Liver (tissue), 9 donors: ENCODE data around the gene LRRC71. TPM values are rescaled to one million over a fixed set of nuclear protein-coding genes. Genes with fewer than 3 reads are reported as not detected.

ENCODE experiments used
- DNase-seq: peaks from one replicate; pipeline ENCODE4 v3.0.0-alpha.2; 2017; ENCODE audit warnings: low spot score
- H3K27ac ChIP-seq, 2 donors: one replicate each; pipeline ENCODE4 v1.7.0; 2013; ENCODE audit warnings: inconsistent platforms in 2 of 2, low read length in 2 of 2, control low read depth in 1 of 2, low read depth in 1 of 2, mild to moderate bottlenecking in 1 of 2
- H3K27me3 ChIP-seq, 4 donors: one replicate each; pipeline versions ENCODE4 v1.6.1 to v1.7.0; 2013; ENCODE audit warnings: low read length in 3 of 4, inconsistent platforms in 1 of 4, mild to moderate bottlenecking in 1 of 4, moderate library complexity in 1 of 4; ENCODE audit not compliant: control insufficient read depth in 4 of 4, insufficient read depth in 4 of 4
- H3K36me3 ChIP-seq, 4 donors: one replicate each; pipeline versions ENCODE4 v1.6.1 to v1.7.0; 2013; ENCODE audit warnings: low read length in 3 of 4, mild to moderate bottlenecking in 3 of 4, low read depth in 1 of 4, moderate library complexity in 1 of 4; ENCODE audit not compliant: control insufficient read depth in 4 of 4, insufficient read depth in 3 of 4
- H3K4me1 ChIP-seq, 4 donors: one replicate each; pipeline versions ENCODE4 v1.6.1 to v1.7.0; 2013; ENCODE audit warnings: low read length in 3 of 4, mild to moderate bottlenecking in 3 of 4, moderate library complexity in 1 of 4; ENCODE audit not compliant: control insufficient read depth in 4 of 4, insufficient read depth in 4 of 4
- H3K4me3 ChIP-seq, 3 donors: one replicate each; pipeline versions ENCODE4 v1.6.1 to v1.7.0; 2013; ENCODE audit warnings: low read length in 3 of 3, control low read depth in 1 of 3, low read depth in 1 of 3, mild to moderate bottlenecking in 1 of 3
- H3K9ac ChIP-seq, 2 donors: one replicate each; pipeline ENCODE4 v1.7.0; 2013; ENCODE audit warnings: low read length in 2 of 2, mild to moderate bottlenecking in 2 of 2, moderate library complexity in 2 of 2, control low read depth in 1 of 2, low read depth in 1 of 2
- H3K9me3 ChIP-seq, 4 donors: one replicate each; pipeline versions ENCODE4 v1.6.1 to v1.7.0; 2013; ENCODE audit warnings: low read length in 3 of 4; ENCODE audit not compliant: control insufficient read depth in 4 of 4
- ATF3 ChIP-seq: IDR thresholded peaks from 2 replicates; pipeline ENCODE4 v1.6.1; 2016; ENCODE audit warnings: antibody characterized with exemption
- CTCF ChIP-seq: fragments of 150-350 bp; IDR thresholded peaks from 2 replicates; pipeline ENCODE4 v1.5.1; 2017; ENCODE audit warnings: improper control_type of control experiment, low read depth, low read length; ENCODE audit not compliant: missing input control
- EGR1 ChIP-seq, 2 donors: IDR thresholded peaks; 2 replicates each; pipeline ENCODE4 v1.6.1; 2016 to 2018; ENCODE audit warnings: antibody characterized with exemption in 2 of 2, low read depth in 2 of 2
- FOXA1 ChIP-seq: IDR thresholded peaks from 2 replicates; pipeline ENCODE4 v1.6.1; 2016; ENCODE audit warnings: antibody characterized with exemption
- FOXA2 ChIP-seq: IDR thresholded peaks from 2 replicates; pipeline ENCODE4 v1.6.1; 2016; ENCODE audit warnings: antibody characterized with exemption
- HNF4G ChIP-seq: IDR thresholded peaks from 2 replicates; pipeline ENCODE4 v1.6.1; 2016; ENCODE audit warnings: antibody characterized with exemption
- JUND ChIP-seq, 2 donors: IDR thresholded peaks; 2 replicates each; pipeline ENCODE4 v1.6.1; 2016; ENCODE audit warnings: antibody characterized with exemption in 2 of 2
- NR2F2 ChIP-seq: IDR thresholded peaks from 2 replicates; pipeline ENCODE4 v1.6.1; 2016; ENCODE audit warnings: antibody characterized with exemption
- RAD21 ChIP-seq, 2 donors: IDR thresholded peaks; 2 replicates each; pipeline ENCODE4 v1.6.1; 2016; ENCODE audit warnings: antibody characterized with exemption in 2 of 2, mild to moderate bottlenecking in 2 of 2
- SP1 ChIP-seq: IDR thresholded peaks from 2 replicates; pipeline ENCODE4 v1.6.1; 2018; ENCODE audit warnings: antibody characterized with exemption, mild to moderate bottlenecking
- TAF1 ChIP-seq: conservative IDR thresholded peaks from 2 replicates; pipeline ENCODE4 v1.6.1; 2016; ENCODE audit warnings: antibody characterized with exemption, mild to moderate bottlenecking
- YY1 ChIP-seq: IDR thresholded peaks from 2 replicates; pipeline ENCODE4 v1.6.1; 2016; ENCODE audit warnings: antibody characterized with exemption, mild to moderate bottlenecking
- WGBS: extraction: QIAGEN DNeasy Blood & Tissue Kit; methylation state at CpG from one replicate; pipeline ENCODE4 v1.1.7; 2013; 5-methylcytosine and 5-hydroxymethylcytosine counted together
- polyA plus RNA-seq, 2 donors: library from polyadenylated mRNA; stranded (reverse) in 1 of 2; unstranded in 1 of 2; fragments of 200-250 nt in 1 of 2; fragments of >200 nt in 1 of 2; fragmentation: Nextera tagmentation in 1 of 2; extraction: Ambion mirVana in 1 of 2; gene quantifications; one replicate each; pipeline versions ENCODE4 v1.2.1 to v1.2.3, GENCODE V29; 2013 to 2015
- total RNA-seq, 2 donors: library from RNA; depleted of rRNA; stranded (reverse); fragments of >200 nt; gene quantifications; one replicate each; pipeline ENCODE4 v1.2.3, GENCODE V29; 2014
- TF ChIP-seq, protein P1 (sequence below): IDR thresholded peaks from 2 replicates; pipeline ENCODE4 v1.6.1; 2016; ENCODE audit warnings: antibody characterized with exemption
- TF ChIP-seq, protein P2 (sequence below): IDR thresholded peaks from 2 replicates; pipeline ENCODE4 v1.6.1; 2016; ENCODE audit warnings: antibody characterized with exemption
- TF ChIP-seq, protein P3 (sequence below): IDR thresholded peaks from 2 replicates; pipeline ENCODE4 v1.6.1; 2016; ENCODE audit warnings: antibody characterized with exemption, mild to moderate bottlenecking
- donor health status: healthy.
- donor health status: healthy.
- donor health status: healthy.
- donor health status: healthy.
- donor health status: healthy.

Gene LRRC71
- total and polyA plus RNA-seq, 4 donors = 0.10 TPM; not detected in 3

- TF ChIP-seq, protein P1, sequence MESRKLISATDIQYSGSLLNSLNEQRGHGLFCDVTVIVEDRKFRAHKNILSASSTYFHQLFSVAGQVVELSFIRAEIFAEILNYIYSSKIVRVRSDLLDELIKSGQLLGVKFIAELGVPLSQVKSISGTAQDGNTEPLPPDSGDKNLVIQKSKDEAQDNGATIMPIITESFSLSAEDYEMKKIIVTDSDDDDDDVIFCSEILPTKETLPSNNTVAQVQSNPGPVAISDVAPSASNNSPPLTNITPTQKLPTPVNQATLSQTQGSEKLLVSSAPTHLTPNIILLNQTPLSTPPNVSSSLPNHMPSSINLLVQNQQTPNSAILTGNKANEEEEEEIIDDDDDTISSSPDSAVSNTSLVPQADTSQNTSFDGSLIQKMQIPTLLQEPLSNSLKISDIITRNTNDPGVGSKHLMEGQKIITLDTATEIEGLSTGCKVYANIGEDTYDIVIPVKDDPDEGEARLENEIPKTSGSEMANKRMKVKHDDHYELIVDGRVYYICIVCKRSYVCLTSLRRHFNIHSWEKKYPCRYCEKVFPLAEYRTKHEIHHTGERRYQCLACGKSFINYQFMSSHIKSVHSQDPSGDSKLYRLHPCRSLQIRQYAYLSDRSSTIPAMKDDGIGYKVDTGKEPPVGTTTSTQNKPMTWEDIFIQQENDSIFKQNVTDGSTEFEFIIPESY = no peak
- TF ChIP-seq, protein P2, sequence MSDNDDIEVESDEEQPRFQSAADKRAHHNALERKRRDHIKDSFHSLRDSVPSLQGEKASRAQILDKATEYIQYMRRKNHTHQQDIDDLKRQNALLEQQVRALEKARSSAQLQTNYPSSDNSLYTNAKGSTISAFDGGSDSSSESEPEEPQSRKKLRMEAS = no peak
- TF ChIP-seq YY1 = no peak
- no peak for TF ChIP-seq FOXA1
- no peak for TF ChIP-seq HNF4G
- no peak for TF ChIP-seq JUND (IDR thresholded peaks at IDR 0.05)
Measured at GRCh38 chr1:156895455-156895812, 25.0 kb upstream of the LRRC71 start (continued).

GRCh38 chr1:156895927-156896326 is 24.5 kb upstream of the LRRC71 start:
- H3K4me3 ChIP-seq = no peak overlapping the region
- TF ChIP-seq FOXA1 (no peak), YY1 (no peak), CTCF (no peak), NR2F2 (no peak), EGR1 (IDR thresholded peaks at IDR 0.05; ENCODE audit: low read depth in 2 of 2) (no peak), HNF4G (no peak), SP1 (no peak), ATF3 (no peak), RAD21 (IDR thresholded peaks at IDR 0.05) (no peak)
- TF ChIP-seq, protein P1 = no peak
- WGBS = 93% methylated on average over 6 of the region's 6 CpGs
- H3K36me3 ChIP-seq = no peaks in the 10 kb centered on the region
- DNase-seq = no peak
- H3K9me3 ChIP-seq = no peaks in the 10 kb centered on the region
- peaks cover 0 to 4% (median 2%) of the 10 kb centered on the region in 4 donors for H3K27me3 ChIP-seq
- H3K27ac ChIP-seq = peak overlapping the region in 1 of 2 donors; percentile 75
- peaks cover 0 to 34% (median 9%) of the 10 kb centered on the region in 4 donors for H3K4me1 ChIP-seq
- no peak overlapping the region for H3K9ac ChIP-seq

- 82% methylated on average over 16 of the region's 16 CpGs for WGBS
- TF ChIP-seq, protein P3, sequence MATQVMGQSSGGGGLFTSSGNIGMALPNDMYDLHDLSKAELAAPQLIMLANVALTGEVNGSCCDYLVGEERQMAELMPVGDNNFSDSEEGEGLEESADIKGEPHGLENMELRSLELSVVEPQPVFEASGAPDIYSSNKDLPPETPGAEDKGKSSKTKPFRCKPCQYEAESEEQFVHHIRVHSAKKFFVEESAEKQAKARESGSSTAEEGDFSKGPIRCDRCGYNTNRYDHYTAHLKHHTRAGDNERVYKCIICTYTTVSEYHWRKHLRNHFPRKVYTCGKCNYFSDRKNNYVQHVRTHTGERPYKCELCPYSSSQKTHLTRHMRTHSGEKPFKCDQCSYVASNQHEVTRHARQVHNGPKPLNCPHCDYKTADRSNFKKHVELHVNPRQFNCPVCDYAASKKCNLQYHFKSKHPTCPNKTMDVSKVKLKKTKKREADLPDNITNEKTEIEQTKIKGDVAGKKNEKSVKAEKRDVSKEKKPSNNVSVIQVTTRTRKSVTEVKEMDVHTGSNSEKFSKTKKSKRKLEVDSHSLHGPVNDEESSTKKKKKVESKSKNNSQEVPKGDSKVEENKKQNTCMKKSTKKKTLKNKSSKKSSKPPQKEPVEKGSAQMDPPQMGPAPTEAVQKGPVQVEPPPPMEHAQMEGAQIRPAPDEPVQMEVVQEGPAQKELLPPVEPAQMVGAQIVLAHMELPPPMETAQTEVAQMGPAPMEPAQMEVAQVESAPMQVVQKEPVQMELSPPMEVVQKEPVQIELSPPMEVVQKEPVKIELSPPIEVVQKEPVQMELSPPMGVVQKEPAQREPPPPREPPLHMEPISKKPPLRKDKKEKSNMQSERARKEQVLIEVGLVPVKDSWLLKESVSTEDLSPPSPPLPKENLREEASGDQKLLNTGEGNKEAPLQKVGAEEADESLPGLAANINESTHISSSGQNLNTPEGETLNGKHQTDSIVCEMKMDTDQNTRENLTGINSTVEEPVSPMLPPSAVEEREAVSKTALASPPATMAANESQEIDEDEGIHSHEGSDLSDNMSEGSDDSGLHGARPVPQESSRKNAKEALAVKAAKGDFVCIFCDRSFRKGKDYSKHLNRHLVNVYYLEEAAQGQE = no peak
- TF ChIP-seq EGR1 (IDR thresholded peaks at IDR 0.05; ENCODE audit: low read depth in 2 of 2) (no peak), FOXA2 (no peak), TAF1 (no peak), NR2F2 (peak; percentile 33)
- TF ChIP-seq, protein P1 = no peak
- TF ChIP-seq, protein P2 = no peak
- Histone ChIP-seq H3K27me3 (peaks cover 0 to 4% (median 2%) of the 10 kb centered on the region in 4 donors), H3K9me3 (no peaks in the 10 kb centered on the region), H3K4me1 (peaks cover 0 to 36% (median 11%) of the 10 kb centered on the region in 4 donors), H3K4me3 (no peak overlapping the region), H3K9ac (no peak overlapping the region), H3K36me3 (no peaks in the 10 kb centered on the region), H3K27ac (peak overlapping the region; percentile 41 to 46)
- DNase-seq = no peak
Measured at GRCh38 chr1:156896490-156897033, 23.9 kb upstream of the LRRC71 start.
